Mesenchymal stem cell (in vitro differentiated cells and primary cell): ENCODE results near the gene MBD4.

Experiments
- small RNA-seq: library from polyadenylated mRNA; stranded (forward); fragments of <200 nt; extraction: miRNeasy Mini kit (QIAGEN cat#:217004); gene quantifications from one replicate; pipeline ENCODE3, GENCODE V24; 2013; ENCODE audit warnings: low read depth

MBD4 gene

Small RNA genes within 50 kb of the gene (small RNA-seq; reads per million reads assigned to genes)
- 4.6 reads per million, percentile 50 among the genes with 10 or more reads in this experiment for gene SNORA7B
